ENCODE measurements around the gene APOL3.

GRCh38 chr22:36175892-36176291, 15.3 kb upstream of the APOL3 start:
- TF ChIP-seq POLR2A (IDR thresholded peaks at IDR 0.05) (no peak), CTCF (IDR thresholded peaks at IDR 0.05) (no peak)

Data from heart left ventricle (tissue), 13 donors.